NCI-H2227 treated with DMSO at 0.1 percent for 48 hours (cell line): ENCODE data around the gene WNT6.

ENCODE experiments used
- DNase-seq: peaks from one replicate; lab custom pipeline; 2025; lab: John Stamatoyannopoulos, UW

WNT6 gene

DNA sequence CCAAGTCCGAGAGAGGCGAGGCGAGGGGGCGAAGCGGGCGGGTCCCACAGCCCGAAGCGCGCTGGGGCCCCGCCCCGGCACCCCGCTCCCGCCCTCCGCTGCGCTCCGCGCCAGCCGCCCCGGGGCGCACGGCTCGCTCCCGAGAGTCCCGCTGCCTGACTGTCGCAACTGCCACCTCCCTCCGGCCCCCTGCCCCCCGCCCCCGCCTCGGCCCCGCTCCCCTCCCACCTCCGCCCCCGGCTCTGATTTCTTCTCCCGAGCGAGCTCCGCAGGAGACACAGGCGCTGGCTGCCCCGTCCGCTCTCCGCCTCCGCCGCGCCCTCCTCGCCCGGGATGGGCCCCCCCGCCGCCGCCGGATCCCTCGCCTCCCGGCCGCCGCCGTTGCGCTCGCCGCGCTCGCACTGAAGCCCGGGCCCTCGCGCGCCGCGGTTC is at the start of gene WNT6:
TSS of gene WNT6 (plus strand) at position 250 of the 432 bp plus-strand sequence. CDS start 233 bp downstream, outside the sequence.
- no peak for DNase-seq

GRCh38 chr2:218810256-218810655 is 49.3 kb upstream of the WNT6 start:
- no peak for DNase-seq

DNA sequence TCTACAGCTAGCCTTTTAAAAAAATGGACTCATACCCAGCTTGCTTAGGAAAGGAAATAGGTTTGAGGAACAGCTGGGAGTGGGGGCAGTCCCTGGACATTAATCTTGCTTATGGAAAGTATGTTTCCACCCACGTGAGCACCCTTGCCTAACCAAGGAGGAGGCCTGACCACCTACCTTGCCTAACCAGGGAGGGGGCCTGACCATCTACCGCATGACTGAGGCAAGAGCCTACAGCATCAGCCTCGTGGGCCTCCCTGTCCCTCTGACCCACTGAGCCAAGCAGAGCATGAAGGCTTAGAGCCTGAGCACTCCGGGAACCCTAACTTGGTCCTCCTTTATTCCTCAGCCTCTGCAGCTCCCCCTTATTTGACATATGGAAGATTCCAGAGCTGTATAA is 48.2 kb upstream of the WNT6 start:
- DNase-seq, result no peak

DNA sequence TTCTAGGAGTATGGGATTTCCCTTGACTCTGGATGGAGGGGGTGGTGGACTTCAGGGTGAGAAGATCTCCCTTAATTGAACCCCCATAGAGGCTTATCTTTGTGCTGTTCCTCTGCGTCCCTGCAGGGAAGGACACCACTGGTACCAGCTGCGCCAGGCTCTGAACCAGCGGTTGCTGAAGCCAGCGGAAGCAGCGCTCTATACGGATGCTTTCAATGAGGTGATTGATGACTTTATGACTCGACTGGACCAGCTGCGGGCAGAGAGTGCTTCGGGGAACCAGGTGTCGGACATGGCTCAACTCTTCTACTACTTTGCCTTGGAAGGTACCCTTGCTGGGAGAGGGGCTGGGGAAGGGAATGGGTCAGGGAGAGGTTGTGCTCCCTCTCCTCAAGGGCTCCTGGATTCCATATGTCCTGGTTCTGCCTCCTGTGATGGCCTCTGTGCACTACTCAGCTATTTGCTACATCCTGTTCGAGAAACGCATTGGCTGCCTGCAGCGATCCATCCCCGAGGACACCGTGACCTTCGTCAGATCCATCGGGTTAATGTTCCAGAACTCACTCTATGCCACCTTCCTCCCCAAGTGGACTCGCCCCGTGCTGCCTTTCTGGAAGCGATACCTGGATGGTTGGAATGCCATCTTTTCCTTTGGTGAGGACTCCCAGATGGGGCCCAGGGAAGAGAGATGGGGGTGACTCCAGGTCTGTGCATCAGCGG is 47.3 kb upstream of the WNT6 start:
- DNase-seq, result no peak

DNA sequence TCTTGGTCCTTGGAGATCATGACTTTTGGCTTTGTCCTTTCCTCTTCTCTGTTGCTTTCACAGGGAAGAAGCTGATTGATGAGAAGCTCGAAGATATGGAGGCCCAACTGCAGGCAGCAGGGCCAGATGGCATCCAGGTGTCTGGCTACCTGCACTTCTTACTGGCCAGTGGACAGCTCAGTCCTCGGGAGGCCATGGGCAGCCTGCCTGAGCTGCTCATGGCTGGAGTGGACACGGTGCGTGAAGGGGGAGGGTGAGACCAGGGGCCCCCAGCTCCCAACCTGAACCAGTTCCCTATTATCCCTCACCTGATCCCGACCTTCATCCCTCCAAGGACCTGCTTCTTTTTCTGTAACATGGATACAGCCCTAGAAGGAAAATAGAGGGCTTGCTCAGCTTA is 46.7 kb upstream of the WNT6 start:
- no peak for DNase-seq

- DNase-seq, result no peak
These were observed 45.7 kb upstream of the WNT6 start for GRCh38 chr2:218813771-218814460.

- no peak for DNase-seq
These were observed 44.9 kb upstream of the WNT6 start for GRCh38 chr2:218814540-218815243.

GRCh38 chr2:218815244-218815637 is 44.4 kb upstream of the WNT6 start:
- DNase-seq, result no peak

- no peak for DNase-seq
These were observed 44.0 kb upstream of the WNT6 start for GRCh38 chr2:218815649-218816048.

DNA sequence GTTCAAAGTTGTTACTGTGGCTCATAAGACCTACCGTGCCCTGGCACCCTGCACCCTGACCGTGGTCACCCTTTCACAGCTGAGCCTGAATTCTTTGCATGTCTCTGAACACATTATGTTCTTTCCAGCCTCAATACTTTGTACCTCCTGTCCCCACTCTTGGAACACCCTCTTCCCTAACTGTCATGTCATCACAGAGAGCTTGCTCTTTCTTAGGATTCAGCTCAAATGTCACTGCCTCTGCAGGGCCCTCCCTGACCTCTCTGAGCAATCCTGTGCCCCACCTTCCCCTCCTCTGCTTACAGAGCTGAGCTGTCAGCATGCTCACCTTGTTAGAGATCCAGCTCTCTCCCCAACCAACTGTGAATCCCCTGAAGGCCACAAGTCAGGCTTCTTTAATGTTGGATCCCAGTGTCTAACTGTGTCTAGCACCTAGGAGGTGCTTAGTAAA is 43.0 kb upstream of the WNT6 start:
- no peak for DNase-seq

GRCh38 chr2:218819093-218819492 is 40.5 kb upstream of the WNT6 start:
- DNase-seq, result no peak

DNA sequence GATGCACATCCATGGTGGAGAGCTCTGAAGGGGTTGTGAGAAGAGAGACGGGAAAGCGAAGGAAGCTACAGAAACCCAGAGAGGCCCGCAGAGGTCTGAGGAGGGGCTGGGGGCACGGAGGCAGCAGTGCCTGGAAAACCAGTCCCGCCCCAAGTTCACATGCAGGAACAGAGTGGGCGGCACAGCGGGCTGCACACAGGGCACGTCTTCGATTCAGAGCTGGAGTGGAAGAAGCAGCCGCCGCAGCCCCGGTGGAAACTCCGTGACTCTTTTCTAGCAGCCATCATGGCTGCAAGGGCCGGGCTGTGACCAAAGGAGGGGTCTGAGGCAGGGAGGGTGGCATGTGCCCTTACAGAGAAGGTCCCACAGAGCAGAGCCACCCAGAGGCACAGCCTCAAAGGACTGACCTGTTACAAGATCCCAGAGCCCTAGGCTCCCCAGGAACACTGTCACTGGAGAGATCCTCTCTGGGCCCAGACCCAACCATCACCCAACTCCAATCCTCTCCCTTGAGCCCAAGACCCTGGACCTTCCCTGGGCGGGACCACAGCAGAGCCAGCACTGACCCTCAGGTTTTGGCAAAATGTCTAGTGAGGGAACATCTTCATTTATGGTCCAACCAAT is 38.7 kb upstream of the WNT6 start:
- DNase-seq, result no peak

DNA sequence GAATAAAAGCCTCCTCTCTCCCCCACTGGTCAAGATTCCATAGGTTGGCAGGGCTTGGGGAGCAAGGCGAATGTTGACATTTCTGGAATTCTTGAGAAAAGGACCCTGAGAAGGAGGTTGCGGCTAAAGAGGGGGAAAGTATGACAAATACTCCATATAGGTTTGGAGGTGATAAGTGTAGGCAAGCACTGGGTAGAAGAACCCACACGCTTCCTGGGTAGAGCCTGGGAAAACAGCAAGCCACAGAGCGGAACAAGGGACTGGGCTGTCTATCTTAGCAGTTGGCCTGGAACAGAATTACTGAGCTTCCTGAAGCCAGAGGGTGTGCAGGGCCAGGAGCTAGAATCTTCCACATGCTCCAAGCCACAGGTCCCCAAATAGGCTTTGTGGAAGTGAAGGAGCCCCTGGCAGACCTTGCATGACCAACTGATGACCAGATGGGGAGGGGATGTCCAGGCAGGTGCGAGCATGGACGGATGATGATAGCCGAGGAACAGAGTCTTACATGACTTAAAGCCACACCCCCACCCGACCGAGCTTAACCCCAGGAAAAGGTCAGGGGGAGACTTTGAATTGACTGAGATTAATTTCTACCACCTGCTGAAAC is 37.9 kb upstream of the WNT6 start:
- no peak for DNase-seq

GRCh38 chr2:218822622-218823021 is 37.0 kb upstream of the WNT6 start:
- no peak for DNase-seq

DNA sequence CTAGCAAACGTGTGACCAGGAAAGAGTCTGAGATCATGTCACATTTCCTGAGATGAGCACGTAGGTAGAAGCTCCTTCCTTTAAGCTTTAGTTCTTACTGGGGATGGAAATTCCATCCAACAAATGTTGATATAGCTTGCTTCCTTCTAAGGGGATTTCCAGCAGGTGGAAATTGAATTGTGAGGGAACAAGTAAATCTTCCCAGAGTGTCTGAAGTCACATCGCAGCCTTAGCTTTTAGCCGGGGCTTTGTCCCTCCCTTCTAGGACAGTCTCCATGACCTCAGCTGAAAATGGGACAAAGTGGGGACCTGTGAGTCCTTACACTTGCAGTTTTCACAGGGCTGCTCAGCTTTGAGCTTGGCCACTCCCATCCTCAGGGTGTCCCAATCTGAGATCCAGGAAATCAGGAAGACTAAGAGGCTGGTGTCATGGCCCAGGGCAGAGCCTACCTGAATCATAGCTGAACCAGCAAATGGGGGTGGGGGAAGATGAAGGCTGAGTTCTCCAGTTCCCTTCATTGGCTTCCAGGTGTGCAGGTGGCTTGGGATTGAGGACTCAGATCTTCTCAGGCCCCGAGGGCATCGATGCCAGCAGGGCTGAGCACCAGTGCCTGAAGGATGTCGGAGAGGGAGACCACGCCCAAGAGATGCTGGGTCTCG is 36.3 kb upstream of the WNT6 start:
- no peak for DNase-seq

GRCh38 chr2:218824004-218824403 is 35.6 kb upstream of the WNT6 start:
- no peak for DNase-seq

- no peak for DNase-seq
These were observed 32.8 kb upstream of the WNT6 start for GRCh38 chr2:218826791-218827190.

DNA sequence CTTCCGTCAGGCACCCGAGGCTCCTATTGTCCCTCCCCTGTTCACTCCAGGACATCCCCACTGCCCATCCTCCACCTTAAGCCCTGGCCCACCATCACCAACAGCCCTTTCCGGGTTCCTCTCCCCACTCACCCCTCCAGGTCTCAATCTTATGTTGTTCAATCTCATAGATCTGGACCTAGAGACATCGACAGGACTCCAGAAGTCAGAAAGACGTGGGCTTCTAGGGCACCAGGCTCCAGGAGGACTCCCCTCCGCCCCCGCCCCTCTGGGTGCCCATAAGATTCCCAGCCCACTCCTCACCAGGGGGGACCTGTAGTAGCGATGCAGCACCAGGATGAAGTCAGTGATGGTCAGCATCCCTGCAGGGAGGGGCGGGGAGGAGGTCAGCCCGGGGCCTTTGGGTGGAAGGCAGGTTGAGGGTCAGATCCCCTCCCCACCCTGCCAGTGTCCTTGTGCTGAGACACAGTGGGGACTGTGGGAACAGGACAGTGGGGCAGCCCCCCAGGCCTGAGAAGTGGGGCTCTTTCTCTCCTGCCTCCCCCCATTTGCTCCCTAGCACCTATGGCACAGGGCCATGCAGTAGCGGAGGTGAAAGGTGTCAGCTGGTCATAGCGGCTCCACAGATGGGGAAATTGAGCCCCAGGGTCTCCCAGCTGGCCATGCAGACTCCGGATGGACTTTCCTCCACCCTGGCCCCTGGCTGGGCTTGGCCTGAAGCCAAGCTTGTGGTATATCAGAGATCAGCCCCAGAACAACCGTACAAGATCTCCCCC is 31.7 kb upstream of the WNT6 start:
- DNase-seq, result no peak

DNA sequence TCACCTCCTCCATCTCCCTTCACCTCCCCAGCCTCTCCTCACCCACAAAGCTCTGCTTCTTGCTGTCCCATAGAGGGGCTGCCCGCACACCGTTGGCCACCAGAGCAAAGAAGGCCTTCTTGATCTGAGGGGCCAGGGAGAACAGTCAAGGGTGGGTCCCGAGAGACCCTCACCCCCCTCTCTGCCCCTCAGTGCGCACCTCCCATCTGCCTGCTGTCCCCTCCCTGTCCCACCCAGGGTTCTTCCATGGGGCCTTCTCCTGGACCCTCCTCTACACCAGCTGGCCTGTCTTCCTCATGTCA is 31.2 kb upstream of the WNT6 start:
- no peak for DNase-seq

- no peak for DNase-seq
These were observed 29.6 kb upstream of the WNT6 start for GRCh38 chr2:218829868-218830451.
